HepG2 (cell line): ENCODE results near the gene SNX19. TPM values are rescaled to one million over a fixed set of nuclear protein-coding genes. Genes with fewer than 3 reads are reported as not detected.

Experiments
- ATAC-seq: fragments of 200-7000 bp; cut with Tn5 transposase; 3 replicates; pipeline ENCODE4 v1.9.1; 2020; ENCODE audit warnings: mild to moderate bottlenecking, moderate library complexity
- BruUV-seq: library from RNA; stranded (reverse); fragments of 400-500 nt; replicated peaks from 2 replicates; lab custom pipeline; 2021; lab: Mats Ljungman, UMichigan
- CTCF ChIA-PET: fragments of 300-600 bp; formaldehyde crosslinking; extraction: SDS; loops from one replicate; lab custom pipeline; 2021; ENCODE audit warnings: low total read pairs, inconsistent platforms, low intra/inter-chr PET ratio; lab: Yijun Ruan, JAX
- POLR2A ChIA-PET: fragments of 350-600 bp; sonication (Branson Sonifier 250); formaldehyde crosslinking; loops from one replicate; lab custom pipeline; 2020; ENCODE audit warnings: antibody characterized with exemption, inconsistent platforms; lab: Yijun Ruan, JAX
- DNase-seq: peaks from one replicate; pipeline ENCODE4 v3.0.0-alpha.2; 2015; ENCODE audit warnings: low spot score
- FAIRE-seq: peaks from 3 replicates; lab custom pipeline; 2011; peaks lifted over from hg19 to GRCh38; lab: Jason Lieb, UNC
- H2AFZ ChIP-seq: one replicate; pipeline ENCODE4 v1.6.1; 2011; ENCODE audit warnings: low read length, inconsistent platforms
- H3K27ac ChIP-seq: fragments of 300-600 bp; 3 replicates; pipeline ENCODE4 v1.8.0; 2011; ENCODE audit warnings: mixed run types, mild to moderate bottlenecking, mixed read lengths, low read length, inconsistent platforms; ENCODE audit not compliant: insufficient read depth; ENCODE audit errors: extremely low read length
- H3K27me3 ChIP-seq, 2 experiments: fragments of 200-600 bp in 1 of 2; 2 replicates in 1 of 2; 3 replicates in 1 of 2; pipeline versions ENCODE4 v1.6.0 to v1.8.0; 2011; ENCODE audit warnings: low read length in 2 of 2, mild to moderate bottlenecking in 2 of 2, moderate library complexity in 2 of 2, inconsistent platforms in 1 of 2; ENCODE audit not compliant: insufficient read depth in 2 of 2, control insufficient read depth in 1 of 2
- H3K36me3 ChIP-seq, 2 experiments: fragments of 200-600 bp in 1 of 2; replicated peaks in 1 of 2; 2 replicates in 1 of 2; 3 replicates in 1 of 2; pipeline versions ENCODE4 v1.5.1 to v1.8.0; 2011; ENCODE audit warnings: low read length in 2 of 2, inconsistent platforms in 1 of 2; ENCODE audit not compliant: insufficient read depth in 2 of 2, control insufficient read depth in 1 of 2
- H3K4me1 ChIP-seq: 2 replicates; pipeline ENCODE4 v1.5.1; 2012; ENCODE audit warnings: low read length, inconsistent platforms; ENCODE audit not compliant: insufficient read depth
- H3K4me2 ChIP-seq: 2 replicates; pipeline ENCODE4 v1.6.0; 2011; ENCODE audit warnings: low read depth, low read length, inconsistent platforms
- H3K4me3 ChIP-seq, 3 experiments: fragments of 200-600 bp in 1 of 3; sonication (generic), shearing (Covaris generic) in 1 of 3; replicated peaks in 1 of 3; 2 replicates each; pipeline ENCODE4 v1.5.1; 2011 to 2016; ENCODE audit warnings: low read length in 3 of 3, inconsistent platforms in 2 of 3, low read depth in 2 of 3, mild to moderate bottlenecking in 2 of 3, control low read depth in 1 of 3, mixed read lengths in 1 of 3; ENCODE audit not compliant: insufficient read depth in 1 of 3
- H3K79me2 ChIP-seq: one replicate; pipeline ENCODE4 v1.6.1; 2011; ENCODE audit warnings: low read length, inconsistent platforms; ENCODE audit not compliant: insufficient read depth
- H3K9ac ChIP-seq: 2 replicates; pipeline ENCODE4 v1.6.0; 2011; ENCODE audit warnings: mild to moderate bottlenecking, low read depth, low read length, inconsistent platforms; ENCODE audit not compliant: insufficient read depth
- H3K9me3 ChIP-seq: 2 replicates; pipeline ENCODE4 v1.5.1; 2012; ENCODE audit warnings: mild to moderate bottlenecking, low read length
- H4K20me1 ChIP-seq: 2 replicates; pipeline ENCODE4 v1.6.0; 2011; ENCODE audit warnings: inconsistent platforms, mild to moderate bottlenecking, low read length, moderate library complexity; ENCODE audit not compliant: insufficient read depth
- JDP2 ChIP-seq: sonication (generic); formaldehyde crosslinking; IDR thresholded peaks from 2 replicates; pipeline ENCODE4 v1.8.1; 2022; ENCODE audit warnings: missing genetic modification reagents, borderline replicate concordance
- MEIS1 ChIP-seq: sonication (generic); formaldehyde crosslinking; IDR thresholded peaks from 2 replicates; pipeline ENCODE4 v1.9.0; 2021; ENCODE audit warnings: mild to moderate bottlenecking, missing genetic modification reagents, moderate library complexity, borderline replicate concordance
- MLXIP ChIP-seq: sonication (generic); formaldehyde crosslinking; IDR thresholded peaks from 2 replicates; pipeline ENCODE4 v1.9.0; 2021; ENCODE audit warnings: missing genetic modification reagents, borderline replicate concordance
- ZNF34 ChIP-seq: sonication (generic); formaldehyde crosslinking; IDR thresholded peaks from 2 replicates; pipeline ENCODE4 v1.4.0; 2020; ENCODE audit warnings: mild to moderate bottlenecking, missing genetic modification reagents, borderline replicate concordance
- ZNF7 ChIP-seq: IDR thresholded peaks from 2 replicates; pipeline ENCODE4 v1.6.1; 2016; ENCODE audit warnings: missing biosample characterization, missing genetic modification reagents
- ZXDC ChIP-seq: sonication (generic); formaldehyde crosslinking; IDR thresholded peaks from 2 replicates; pipeline ENCODE4 v1.5.0; 2020; ENCODE audit warnings: mild to moderate bottlenecking, missing genetic modification reagents
- WGBS: methylation state at CpG from one replicate; pipeline ENCODE4 v1.1.6; 2017; ENCODE audit warnings: low lambda C conversion rate; 5-methylcytosine and 5-hydroxymethylcytosine counted together
- in situ Hi-C: cut with HindIII; loops from 2 replicates; pipeline ENCODE4 v1.10.0; 2017; ENCODE audit warnings: low pct_unique_long_range_greater_than_20kb; ENCODE audit not compliant: extremely low pct_ligation_motif_present
- intact Hi-C: fragments of 100-400 bp; cut with micrococcal nuclease; formaldehyde crosslinking; loops from one replicate; pipeline ENCODE4 v1.10.0; 2022; ENCODE audit not compliant: unreplicated experiment
- polyA plus RNA-seq, 8 experiments: library from polyadenylated mRNA; depleted of rRNA in 3 of 8; stranded (reverse) in 7 of 8; unstranded in 1 of 8; fragments of >200 nt; fragmentation: Illumina TruSeq in 4 of 8; extraction: Trizol in 4 of 8; gene quantifications; 2 replicates each; pipeline versions ENCODE4 v1.2.1 to v1.2.3, GENCODE V29; 2011 to 2016; ENCODE audit warnings: low read depth in 4 of 8, missing spikeins in 1 of 8, mixed read lengths in 1 of 8; ENCODE audit not compliant: insufficient read depth in 1 of 8
- total RNA-seq, 5 experiments: library from RNA; depleted of rRNA; stranded (reverse); fragments of >200 nt; fragmentation: Illumina TruSeq; extraction: Trizol; gene quantifications; 2 replicates each; pipeline ENCODE4 v1.2.3, GENCODE V29; 2016; ENCODE audit warnings: low read depth in 1 of 5

The SNX19 gene
- total and polyA plus RNA-seq, 2 of the 13 experiments (the other 11 are each of a cell fraction or from before 2014, with no cell fraction given), result 0.13 to 0.27 TPM

GRCh38 chr11:130874955-130875531 lies 41.2 kb downstream of the SNX19 start (continued):
- no peak for TF ChIP-seq ZNF34 (CRISPR knock-in tag)

DNA sequence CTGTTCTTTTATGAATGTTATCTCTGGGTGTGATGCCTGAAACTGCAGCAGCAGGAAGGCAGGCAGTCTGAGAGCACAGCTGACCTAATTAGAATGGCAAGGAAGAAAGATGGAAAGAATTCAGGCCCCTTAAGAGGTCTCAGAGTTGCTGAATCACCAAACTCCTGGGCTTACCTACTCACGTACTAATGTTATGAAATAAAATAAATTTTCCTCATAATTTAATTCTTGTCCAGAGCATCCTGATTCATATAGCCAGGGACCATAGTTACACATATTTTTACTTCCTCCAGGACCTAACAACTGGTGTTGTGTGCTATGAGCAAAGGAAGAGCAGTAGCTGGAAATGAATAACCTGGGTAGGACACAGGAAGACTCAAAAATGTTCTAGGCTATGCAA lies 41.9 kb downstream of the SNX19 start:
- DNase-seq, result no peak
- H3K9ac ChIP-seq, result no peak overlapping the region
- ChIA-PET CTCF (no interaction called here), POLR2A (no interaction called here)
- H4K20me1 ChIP-seq, result no peaks in the 10 kb centered on the region
- no peaks in the 10 kb centered on the region for H3K9me3 ChIP-seq
- peaks cover 0 to 5% of the 10 kb centered on the region in 2 experiments; a peak in 2 of 5 replicates for H3K27me3 ChIP-seq
- FAIRE-seq, result no peak
- in situ Hi-C loops, result no loop called here
- no peak for ATAC-seq
- H3K27ac ChIP-seq, result no peak overlapping the region
- no peak overlapping the region for H3K4me3 ChIP-seq
- no peak overlapping the region for H2AFZ ChIP-seq
- H3K4me1 ChIP-seq, result no peaks in the 10 kb centered on the region
- TF ChIP-seq ZNF7 (CRISPR knock-in tag) (no peak), MEIS1 (CRISPR knock-in tag) (no peak), JDP2 (no peak), MLXIP (CRISPR knock-in tag) (no peak), ZXDC (CRISPR knock-in tag) (no peak)
- no peaks in the 10 kb centered on the region for H3K79me2 ChIP-seq
- no peaks in the 10 kb centered on the region for H3K36me3 ChIP-seq
- no peak overlapping the region for H3K4me2 ChIP-seq
- intact Hi-C loops, result no loop called here
- BruUV-seq, result no TSS peak
- WGBS, result 4% methylated on average over 1 of the region's 1 CpG
